Neural cell (in vitro differentiated cells): ENCODE results near the gene APBA2. TPM values are rescaled to one million over a fixed set of nuclear protein-coding genes. Genes with fewer than 3 reads are reported as not detected.

Experiments used
- H2AFZ ChIP-seq: fragments of 200-600, 300-800 bp; sonication (generic), shearing (Covaris generic); 2 replicates; pipeline ENCODE4 v1.6.0; 2014; ENCODE audit warnings: low read depth, mild to moderate bottlenecking, antibody characterized with exemption, low read length, moderate library complexity
- H3F3A ChIP-seq: fragments of 200-600 bp; shearing (Covaris generic); 2 replicates; pipeline ENCODE4 v1.6.1; 2016; ENCODE audit warnings: mild to moderate bottlenecking, moderate library complexity, mixed read lengths, antibody characterized with exemption, low read length; ENCODE audit not compliant: insufficient read depth, poor library complexity, severe bottlenecking
- H3K27ac ChIP-seq: fragments of 200-600, 300-800 bp; sonication (generic), shearing (Covaris generic); 2 replicates; pipeline ENCODE4 v1.5.1; 2014; ENCODE audit warnings: mild to moderate bottlenecking, low read length, moderate library complexity
- H3K27me3 ChIP-seq: fragments of 300-800, 200-600 bp; sonication (generic), shearing (Covaris generic); 2 replicates; pipeline ENCODE4 v1.6.0; 2014; ENCODE audit warnings: mild to moderate bottlenecking, low read depth, low read length, moderate library complexity; ENCODE audit not compliant: insufficient read depth
- H3K36me3 ChIP-seq: fragments of 300-800, 200-600 bp; sonication (generic), shearing (Covaris generic); 2 replicates; pipeline ENCODE4 v1.5.1; 2014; ENCODE audit warnings: mild to moderate bottlenecking, antibody characterized with exemption, low read length, moderate library complexity; ENCODE audit not compliant: insufficient read depth
- H3K4me2 ChIP-seq: fragments of 300-800, 200-600 bp; sonication (generic), shearing (Covaris generic); 2 replicates; pipeline ENCODE4 v1.6.0; 2014; ENCODE audit warnings: mild to moderate bottlenecking, low read length
- H3K4me3 ChIP-seq: fragments of 300-800, 200-600 bp; sonication (generic), shearing (Covaris generic); 2 replicates; pipeline ENCODE4 v1.5.1; 2014; ENCODE audit warnings: mild to moderate bottlenecking, low read length, moderate library complexity
- H3K79me2 ChIP-seq: fragments of 200-600 bp; shearing (Covaris generic); replicated peaks from 2 replicates; pipeline ENCODE4 v1.6.0; 2014; ENCODE audit warnings: mild to moderate bottlenecking, low read length, moderate library complexity; ENCODE audit not compliant: insufficient read depth
- H3K9ac ChIP-seq: fragments of 300-800, 200-600 bp; sonication (generic), shearing (Covaris generic); 2 replicates; pipeline ENCODE4 v1.6.1; 2016; ENCODE audit warnings: mild to moderate bottlenecking, low read length, mixed read lengths
- H3K9me2 ChIP-seq: fragments of 200-600 bp; shearing (Covaris generic); 2 replicates; pipeline ENCODE4 v1.6.1; 2016; ENCODE audit warnings: mild to moderate bottlenecking, low read length, mixed read lengths; ENCODE audit not compliant: insufficient read depth
- H3K9me3 ChIP-seq: fragments of 200-600, 300-800 bp; sonication (generic), shearing (Covaris generic); 2 replicates; pipeline ENCODE4 v1.6.1; 2016; ENCODE audit warnings: mild to moderate bottlenecking, mixed run types, low read length, moderate library complexity, mixed read lengths
- H4K20me1 ChIP-seq: fragments of 200-600 bp; shearing (Covaris generic); 2 replicates; pipeline ENCODE4 v1.6.1; 2016; ENCODE audit warnings: mild to moderate bottlenecking, mixed run types; ENCODE audit not compliant: insufficient read depth
- EP300 ChIP-seq: fragments of 450-650 bp; conservative IDR thresholded peaks from 2 replicates; pipeline ENCODE4 v1.6.1; 2014; ENCODE audit warnings: antibody characterized with exemption, mild to moderate bottlenecking, moderate library complexity; ENCODE audit not compliant: poor library complexity, severe bottlenecking
- EZH2 ChIP-seq: fragments of 200-600, 300-800 bp; shearing (Covaris generic), sonication (generic); IDR thresholded peaks from 2 replicates; pipeline ENCODE4 v1.6.1; 2014; ENCODE audit warnings: antibody characterized with exemption, low read length, borderline replicate concordance, mild to moderate bottlenecking; ENCODE audit not compliant: insufficient read depth, poor library complexity, severe bottlenecking
- MXI1 ChIP-seq: fragments of 450-650 bp; conservative IDR thresholded peaks from 2 replicates; pipeline ENCODE4 v1.6.1; 2014; ENCODE audit warnings: antibody characterized with exemption, mild to moderate bottlenecking; ENCODE audit not compliant: poor library complexity, severe bottlenecking
- POLR2AphosphoS5 ChIP-seq: IDR thresholded peaks from 2 replicates; pipeline ENCODE4 v1.6.1; 2012
- RAD21 ChIP-seq: fragments of 450-650 bp; conservative IDR thresholded peaks from 2 replicates; pipeline ENCODE4 v1.6.1; 2014; ENCODE audit warnings: antibody characterized with exemption, mild to moderate bottlenecking, moderate library complexity
- SMC3 ChIP-seq: fragments of 450-650 bp; conservative IDR thresholded peaks from 2 replicates; pipeline ENCODE4 v1.6.1; 2014; ENCODE audit warnings: antibody characterized with exemption, mild to moderate bottlenecking, moderate library complexity; ENCODE audit not compliant: poor library complexity
- TAF1 ChIP-seq: IDR thresholded peaks from 2 replicates; pipeline ENCODE4 v1.6.1; 2012; ENCODE audit warnings: low read depth
- polyA plus RNA-seq: library from polyadenylated mRNA; depleted of rRNA; stranded (reverse); fragments of >200 nt; gene quantifications from 2 replicates; pipeline ENCODE4 v1.2.3, GENCODE V29; 2014
- TF ChIP-seq, protein P1 (sequence below): fragments of 450-650 bp; IDR thresholded peaks from 2 replicates; pipeline ENCODE4 v1.5.1; 2014; ENCODE audit warnings: antibody characterized with exemption, mild to moderate bottlenecking, moderate library complexity; ENCODE audit not compliant: poor library complexity, severe bottlenecking
- TF ChIP-seq, protein P2 (sequence below): IDR thresholded peaks from 2 replicates; pipeline ENCODE4 v1.6.1; 2012; ENCODE audit warnings: borderline replicate concordance

Gene APBA2
- polyA plus RNA-seq, 1 donor from 2014 or later: 134 TPM

DNA sequence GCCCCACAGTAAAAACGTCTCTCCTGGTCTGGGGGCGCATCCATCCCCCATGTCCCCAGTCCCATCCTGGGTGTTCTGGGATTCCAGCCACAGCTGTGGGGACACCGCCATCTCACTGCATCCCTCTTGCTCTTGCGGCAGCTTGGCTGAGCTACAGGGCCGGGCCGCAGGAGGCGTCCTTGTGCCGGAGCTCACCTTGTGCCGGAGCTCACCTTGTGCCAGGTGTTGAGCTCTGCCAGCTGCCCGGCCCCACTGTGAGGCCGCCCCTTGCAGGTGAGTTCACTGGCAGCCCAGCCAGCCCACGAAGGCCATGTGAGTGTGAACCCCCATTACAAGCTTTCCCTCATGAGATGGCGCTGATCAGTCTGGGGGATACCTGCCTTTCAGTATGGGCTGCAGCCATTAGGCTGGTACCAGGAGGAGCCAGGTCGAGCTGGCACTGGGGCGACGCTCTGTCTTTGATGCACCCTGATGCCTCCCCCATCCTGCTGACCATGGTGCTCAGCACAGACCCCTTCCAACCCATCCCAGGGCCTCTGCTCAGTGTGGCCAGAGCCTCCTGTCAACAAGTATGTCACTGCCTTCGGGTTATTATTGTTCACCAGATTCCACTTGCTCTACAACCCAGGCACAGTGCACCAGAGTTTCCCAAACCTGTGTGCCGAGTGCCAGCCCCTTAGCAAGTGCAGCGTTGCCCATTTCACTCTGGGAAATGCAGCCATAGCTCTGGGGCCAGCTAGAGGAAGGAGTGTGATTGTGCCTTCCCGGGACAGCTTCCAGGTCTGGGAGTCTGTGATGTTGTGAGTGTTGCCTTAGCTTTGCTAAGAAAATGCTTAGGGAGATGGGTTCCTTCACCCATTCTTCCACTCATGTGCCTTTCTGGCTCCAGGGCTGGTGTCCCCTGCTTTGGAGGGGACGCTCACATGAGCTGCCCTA, 105.7 kb downstream of the APBA2 start:
- H4K20me1 ChIP-seq: no peaks in the 10 kb centered on the region
- no peak overlapping the region for H2AFZ ChIP-seq
- no peaks in the 10 kb centered on the region for H3K79me2 ChIP-seq
- no peaks in the 10 kb centered on the region for H3F3A ChIP-seq
- no peaks in the 10 kb centered on the region for H3K27me3 ChIP-seq
- no peaks in the 10 kb centered on the region for H3K9me3 ChIP-seq
- H3K9ac ChIP-seq: no peak overlapping the region
- H3K4me3 ChIP-seq: no peak overlapping the region
- no peak for TF ChIP-seq RAD21
- TF ChIP-seq, protein P1, sequence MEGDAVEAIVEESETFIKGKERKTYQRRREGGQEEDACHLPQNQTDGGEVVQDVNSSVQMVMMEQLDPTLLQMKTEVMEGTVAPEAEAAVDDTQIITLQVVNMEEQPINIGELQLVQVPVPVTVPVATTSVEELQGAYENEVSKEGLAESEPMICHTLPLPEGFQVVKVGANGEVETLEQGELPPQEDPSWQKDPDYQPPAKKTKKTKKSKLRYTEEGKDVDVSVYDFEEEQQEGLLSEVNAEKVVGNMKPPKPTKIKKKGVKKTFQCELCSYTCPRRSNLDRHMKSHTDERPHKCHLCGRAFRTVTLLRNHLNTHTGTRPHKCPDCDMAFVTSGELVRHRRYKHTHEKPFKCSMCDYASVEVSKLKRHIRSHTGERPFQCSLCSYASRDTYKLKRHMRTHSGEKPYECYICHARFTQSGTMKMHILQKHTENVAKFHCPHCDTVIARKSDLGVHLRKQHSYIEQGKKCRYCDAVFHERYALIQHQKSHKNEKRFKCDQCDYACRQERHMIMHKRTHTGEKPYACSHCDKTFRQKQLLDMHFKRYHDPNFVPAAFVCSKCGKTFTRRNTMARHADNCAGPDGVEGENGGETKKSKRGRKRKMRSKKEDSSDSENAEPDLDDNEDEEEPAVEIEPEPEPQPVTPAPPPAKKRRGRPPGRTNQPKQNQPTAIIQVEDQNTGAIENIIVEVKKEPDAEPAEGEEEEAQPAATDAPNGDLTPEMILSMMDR: no peak
- TF ChIP-seq MXI1: no peak
- TF ChIP-seq, protein P2, sequence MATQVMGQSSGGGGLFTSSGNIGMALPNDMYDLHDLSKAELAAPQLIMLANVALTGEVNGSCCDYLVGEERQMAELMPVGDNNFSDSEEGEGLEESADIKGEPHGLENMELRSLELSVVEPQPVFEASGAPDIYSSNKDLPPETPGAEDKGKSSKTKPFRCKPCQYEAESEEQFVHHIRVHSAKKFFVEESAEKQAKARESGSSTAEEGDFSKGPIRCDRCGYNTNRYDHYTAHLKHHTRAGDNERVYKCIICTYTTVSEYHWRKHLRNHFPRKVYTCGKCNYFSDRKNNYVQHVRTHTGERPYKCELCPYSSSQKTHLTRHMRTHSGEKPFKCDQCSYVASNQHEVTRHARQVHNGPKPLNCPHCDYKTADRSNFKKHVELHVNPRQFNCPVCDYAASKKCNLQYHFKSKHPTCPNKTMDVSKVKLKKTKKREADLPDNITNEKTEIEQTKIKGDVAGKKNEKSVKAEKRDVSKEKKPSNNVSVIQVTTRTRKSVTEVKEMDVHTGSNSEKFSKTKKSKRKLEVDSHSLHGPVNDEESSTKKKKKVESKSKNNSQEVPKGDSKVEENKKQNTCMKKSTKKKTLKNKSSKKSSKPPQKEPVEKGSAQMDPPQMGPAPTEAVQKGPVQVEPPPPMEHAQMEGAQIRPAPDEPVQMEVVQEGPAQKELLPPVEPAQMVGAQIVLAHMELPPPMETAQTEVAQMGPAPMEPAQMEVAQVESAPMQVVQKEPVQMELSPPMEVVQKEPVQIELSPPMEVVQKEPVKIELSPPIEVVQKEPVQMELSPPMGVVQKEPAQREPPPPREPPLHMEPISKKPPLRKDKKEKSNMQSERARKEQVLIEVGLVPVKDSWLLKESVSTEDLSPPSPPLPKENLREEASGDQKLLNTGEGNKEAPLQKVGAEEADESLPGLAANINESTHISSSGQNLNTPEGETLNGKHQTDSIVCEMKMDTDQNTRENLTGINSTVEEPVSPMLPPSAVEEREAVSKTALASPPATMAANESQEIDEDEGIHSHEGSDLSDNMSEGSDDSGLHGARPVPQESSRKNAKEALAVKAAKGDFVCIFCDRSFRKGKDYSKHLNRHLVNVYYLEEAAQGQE: no peak
- no peak for TF ChIP-seq EZH2
- no peak for TF ChIP-seq EP300
- no peak for TF ChIP-seq TAF1
- TF ChIP-seq POLR2AphosphoS5: no peak
- no peak for TF ChIP-seq SMC3
- no peak overlapping the region for H3K27ac ChIP-seq
- peaks cover 9% of the 10 kb centered on the region for H3K36me3 ChIP-seq
- H3K4me2 ChIP-seq: no peak overlapping the region
- H3K9me2 ChIP-seq: no peaks in the 10 kb centered on the region

DNA sequence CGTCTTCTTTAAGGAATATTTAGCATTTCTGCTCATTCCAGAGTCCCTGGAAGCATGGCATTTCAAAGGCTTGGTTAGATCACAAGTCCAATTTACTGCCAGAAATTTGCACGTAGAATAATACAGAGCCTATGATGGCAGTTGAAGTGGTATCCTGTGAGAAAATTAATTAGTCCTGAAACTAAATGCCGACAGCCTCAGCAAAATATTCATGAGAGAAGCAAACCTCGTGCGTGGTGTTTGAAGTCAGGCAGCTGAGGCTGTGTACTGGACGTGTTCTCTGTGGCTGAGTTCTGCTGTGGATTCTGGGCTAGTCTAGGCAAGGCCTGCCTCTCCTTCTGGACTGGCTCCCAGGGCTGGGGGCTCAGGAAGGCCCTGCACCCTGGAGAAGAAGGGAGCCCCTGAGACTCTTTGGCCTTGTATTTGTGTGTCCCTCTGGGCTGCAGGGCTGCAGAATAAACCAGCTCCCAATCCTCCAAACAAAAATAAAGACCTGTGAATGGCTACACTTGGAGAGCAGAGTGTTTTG, 106.6 kb downstream of the APBA2 start:
- Histone ChIP-seq H3K4me2 (no peak overlapping the region), H3K36me3 (peaks cover 9% of the 10 kb centered on the region), H3K79me2 (no peaks in the 10 kb centered on the region), H3K9me2 (no peaks in the 10 kb centered on the region), H3K4me3 (no peak overlapping the region), H4K20me1 (no peaks in the 10 kb centered on the region), H3K27ac (no peak overlapping the region), H3K9me3 (no peaks in the 10 kb centered on the region), H2AFZ (no peak overlapping the region), H3K9ac (no peak overlapping the region), H3F3A (no peaks in the 10 kb centered on the region), H3K27me3 (no peaks in the 10 kb centered on the region)
- no peak for TF ChIP-seq MXI1
- no peak for TF ChIP-seq EZH2
